ENCODE data around the gene SLCO4A1. TPM values are rescaled to one million over a fixed set of nuclear protein-coding genes. Genes with fewer than 3 reads are reported as not detected.

Gene SLCO4A1
- total and polyA plus RNA-seq, 2 experiments from 2014 or later = 0.15 to 1.0 TPM

- Histone ChIP-seq H3K9me3 (ENCODE audit: low read depth) (no peaks in the 10 kb centered on the region), H3K27ac (no peak overlapping the region), H3K27me3 (peaks cover 19% of the 10 kb centered on the region), H3K4me3 (no peak overlapping the region), H3K36me3 (no peaks in the 10 kb centered on the region), H3K4me1 (ENCODE audit: low read depth) (no peaks in the 10 kb centered on the region)
- TF ChIP-seq, protein P1, sequence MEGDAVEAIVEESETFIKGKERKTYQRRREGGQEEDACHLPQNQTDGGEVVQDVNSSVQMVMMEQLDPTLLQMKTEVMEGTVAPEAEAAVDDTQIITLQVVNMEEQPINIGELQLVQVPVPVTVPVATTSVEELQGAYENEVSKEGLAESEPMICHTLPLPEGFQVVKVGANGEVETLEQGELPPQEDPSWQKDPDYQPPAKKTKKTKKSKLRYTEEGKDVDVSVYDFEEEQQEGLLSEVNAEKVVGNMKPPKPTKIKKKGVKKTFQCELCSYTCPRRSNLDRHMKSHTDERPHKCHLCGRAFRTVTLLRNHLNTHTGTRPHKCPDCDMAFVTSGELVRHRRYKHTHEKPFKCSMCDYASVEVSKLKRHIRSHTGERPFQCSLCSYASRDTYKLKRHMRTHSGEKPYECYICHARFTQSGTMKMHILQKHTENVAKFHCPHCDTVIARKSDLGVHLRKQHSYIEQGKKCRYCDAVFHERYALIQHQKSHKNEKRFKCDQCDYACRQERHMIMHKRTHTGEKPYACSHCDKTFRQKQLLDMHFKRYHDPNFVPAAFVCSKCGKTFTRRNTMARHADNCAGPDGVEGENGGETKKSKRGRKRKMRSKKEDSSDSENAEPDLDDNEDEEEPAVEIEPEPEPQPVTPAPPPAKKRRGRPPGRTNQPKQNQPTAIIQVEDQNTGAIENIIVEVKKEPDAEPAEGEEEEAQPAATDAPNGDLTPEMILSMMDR (IDR thresholded peaks at IDR 0.05; ENCODE audit: low read depth, low read length) = no peak
- no peak for DNase-seq (ENCODE audit: low read depth in 1 of 2, low spot score in 1 of 2)
Observed at GRCh38 chr20:62702013-62702300, 59.7 kb downstream of the SLCO4A1 start.

GRCh38 chr20:62702895-62703852 is 60.9 kb downstream of the SLCO4A1 start:
- Histone ChIP-seq H3K27ac (no peak overlapping the region), H3K9me3 (ENCODE audit: low read depth) (no peaks in the 10 kb centered on the region), H3K4me3 (no peak overlapping the region), H3K36me3 (no peaks in the 10 kb centered on the region), H3K27me3 (peaks cover 31% of the 10 kb centered on the region), H3K4me1 (ENCODE audit: low read depth) (no peaks in the 10 kb centered on the region)
- DNase-seq (ENCODE audit: low read depth in 1 of 2, low spot score in 1 of 2) = peak in 1 of 2 donors; percentile 74
- TF ChIP-seq, protein P1 (IDR thresholded peaks at IDR 0.05; ENCODE audit: low read depth, low read length) = peak; percentile 36

GRCh38 chr20:62703853-62704228 is 61.5 kb downstream of the SLCO4A1 start:
- no peak for DNase-seq (ENCODE audit: low read depth in 1 of 2, low spot score in 1 of 2)
- Histone ChIP-seq H3K9me3 (ENCODE audit: low read depth) (no peaks in the 10 kb centered on the region), H3K36me3 (no peaks in the 10 kb centered on the region), H3K4me3 (no peak overlapping the region), H3K4me1 (ENCODE audit: low read depth) (no peaks in the 10 kb centered on the region), H3K27ac (no peak overlapping the region), H3K27me3 (peaks cover 38% of the 10 kb centered on the region)
- TF ChIP-seq, protein P1 (IDR thresholded peaks at IDR 0.05; ENCODE audit: low read depth, low read length) = no peak

- H3K9me3 ChIP-seq (ENCODE audit: low read depth) = no peaks in the 10 kb centered on the region
- no peak overlapping the region for H3K4me3 ChIP-seq
- H3K4me1 ChIP-seq (ENCODE audit: low read depth) = no peaks in the 10 kb centered on the region
- H3K36me3 ChIP-seq = no peaks in the 10 kb centered on the region
- TF ChIP-seq, protein P1 (IDR thresholded peaks at IDR 0.05; ENCODE audit: low read depth, low read length) = no peak
- peaks cover 44% of the 10 kb centered on the region for H3K27me3 ChIP-seq
- H3K27ac ChIP-seq = no peak overlapping the region
- DNase-seq (ENCODE audit: low read depth in 1 of 2, low spot score in 1 of 2) = peak; percentile 73 to 91
Observed at GRCh38 chr20:62704341-62704948, 62.1 kb downstream of the SLCO4A1 start.

DNA sequence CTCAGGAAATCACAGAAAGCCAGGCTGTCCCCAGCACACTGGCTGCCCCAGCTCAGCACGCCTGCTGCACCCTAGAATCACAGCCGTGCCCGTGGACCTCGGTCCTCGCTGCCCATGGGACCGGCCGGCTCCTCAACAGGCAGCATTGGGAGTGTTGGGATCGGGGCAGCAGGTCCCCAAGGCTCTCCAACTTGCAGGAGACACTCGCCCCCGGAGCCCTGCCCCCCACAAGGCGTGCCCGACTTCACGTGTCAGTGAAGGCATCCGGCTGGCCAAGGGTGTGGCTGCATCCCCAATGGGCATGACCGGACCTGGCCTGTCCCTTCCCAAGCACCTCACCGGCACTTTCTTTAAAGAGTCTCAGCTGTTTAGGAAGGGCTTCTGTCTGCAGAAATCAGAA is 63.3 kb downstream of the SLCO4A1 start:
- no peak overlapping the region for H3K27ac ChIP-seq
- H3K4me3 ChIP-seq = no peak overlapping the region
- peaks cover 55% of the 10 kb centered on the region for H3K27me3 ChIP-seq
- no peaks in the 10 kb centered on the region for H3K4me1 ChIP-seq (ENCODE audit: low read depth)
- no peak for DNase-seq (ENCODE audit: low read depth in 1 of 2, low spot score in 1 of 2)
- H3K9me3 ChIP-seq (ENCODE audit: low read depth) = no peaks in the 10 kb centered on the region
- TF ChIP-seq, protein P1 (IDR thresholded peaks at IDR 0.05; ENCODE audit: low read depth, low read length) = no peak
- H3K36me3 ChIP-seq = no peaks in the 10 kb centered on the region

Data from cardiac muscle cell (in vitro differentiated cells and primary cell).